ENCODE results near the gene PIAS3.
"Not testable (repeated sequence)": the region's sequence is repeated elsewhere in the genome, so short reads cannot be mapped to it uniquely, and the experiment has no call there.

PIAS3 gene

DNA sequence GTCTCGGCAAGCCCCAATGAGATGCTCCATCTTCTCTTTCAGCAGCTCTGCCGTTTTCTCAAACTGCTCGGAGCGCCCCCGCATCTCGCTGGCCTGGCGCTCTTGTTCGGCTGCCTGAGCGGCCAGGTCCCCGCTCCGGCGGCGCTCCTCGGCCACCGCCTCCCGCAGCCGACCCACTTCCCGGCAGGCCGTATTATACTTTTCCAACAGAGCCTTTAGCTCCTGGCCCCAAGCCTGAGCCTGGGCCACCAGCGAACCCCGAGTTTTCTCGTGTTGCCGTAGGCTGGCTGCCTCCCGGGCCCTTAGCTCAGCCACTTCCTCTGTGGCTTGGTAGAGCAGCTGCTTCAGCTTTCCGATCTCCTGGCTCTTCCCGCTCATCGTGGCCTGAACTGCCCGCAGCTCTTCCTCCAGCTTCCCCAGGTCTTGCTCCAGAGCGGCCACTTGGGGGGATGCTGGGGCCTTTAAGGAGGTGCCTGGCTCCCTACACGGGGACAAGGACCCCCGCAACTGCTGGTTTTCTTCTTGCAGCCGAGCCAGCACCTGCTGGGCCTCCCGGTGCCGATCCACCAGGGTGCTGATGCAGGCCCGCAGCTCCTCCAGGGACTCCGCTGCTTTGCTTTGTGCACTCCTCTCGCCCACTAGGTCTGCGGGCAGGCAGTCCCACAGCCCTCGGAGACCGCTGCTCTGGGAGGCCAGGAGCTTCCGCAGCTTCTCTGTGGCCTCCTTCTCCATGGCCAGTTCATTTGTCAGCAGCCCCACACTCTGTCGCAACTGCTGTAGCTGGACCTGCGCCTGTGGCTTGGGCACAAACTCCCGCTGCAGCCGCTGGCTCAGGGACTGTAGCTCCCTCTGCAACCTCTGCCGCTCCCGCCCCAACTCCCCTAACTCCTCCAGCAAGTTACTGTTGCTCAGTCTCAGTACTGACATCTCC is 13.4 kb upstream of the PIAS3 start:
- no peak for DNase-seq

DNA sequence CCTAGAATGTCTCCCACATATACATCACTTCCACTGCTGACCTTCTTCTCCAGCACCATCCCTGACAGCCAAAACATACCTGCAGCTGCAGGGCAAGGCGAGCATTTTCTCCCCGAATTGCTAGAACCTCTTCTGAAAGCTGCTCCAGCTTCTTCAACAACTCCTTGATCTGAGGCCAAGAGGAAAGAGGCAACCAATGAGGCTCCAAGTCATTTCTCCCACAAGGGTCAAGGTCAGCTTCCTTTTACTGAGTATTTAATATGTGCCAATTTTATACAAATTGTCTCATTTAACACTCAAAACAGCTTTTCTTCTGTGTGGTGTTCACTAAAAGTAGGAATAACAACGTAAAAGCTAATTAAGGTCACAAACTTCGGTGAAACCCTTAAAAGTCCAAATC is 9.4 kb upstream of the PIAS3 start:
- no peak for DNase-seq

DNA sequence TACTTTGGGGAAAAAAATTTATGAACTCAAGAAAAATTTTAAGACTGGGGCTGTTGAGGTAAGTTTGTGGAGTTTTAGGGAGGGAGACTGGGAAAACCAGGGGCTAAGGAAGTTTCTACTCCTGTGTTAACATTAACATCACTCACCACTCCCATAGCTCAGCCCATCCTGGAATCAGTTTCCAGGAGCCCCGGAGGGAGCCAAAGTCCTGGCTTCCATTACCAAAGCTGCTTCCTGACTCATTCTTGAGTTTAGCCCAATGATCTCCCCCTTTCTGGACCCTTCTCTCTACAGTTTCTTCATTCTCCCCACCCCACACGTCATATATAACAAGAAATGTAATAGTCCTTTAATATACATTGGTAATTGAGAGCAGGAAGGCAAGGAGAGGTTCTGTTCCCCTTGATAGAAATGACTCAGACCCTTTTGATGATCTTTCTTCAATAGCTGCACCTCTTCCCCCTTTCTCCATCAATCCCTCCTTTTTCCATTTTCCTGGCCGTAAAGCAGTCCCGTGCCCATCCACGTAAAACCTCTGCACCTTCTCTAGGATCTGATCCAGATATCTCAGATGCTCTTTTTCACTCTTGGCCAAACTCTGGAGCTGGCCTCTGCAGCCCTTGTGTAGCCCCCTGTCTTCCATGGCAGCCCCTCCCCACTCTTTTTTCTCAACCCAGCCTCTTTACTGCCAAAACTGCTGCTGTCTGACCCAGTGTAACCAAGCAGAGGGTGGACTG is 4.6 kb upstream of the PIAS3 start:
- no peak for DNase-seq

DNA sequence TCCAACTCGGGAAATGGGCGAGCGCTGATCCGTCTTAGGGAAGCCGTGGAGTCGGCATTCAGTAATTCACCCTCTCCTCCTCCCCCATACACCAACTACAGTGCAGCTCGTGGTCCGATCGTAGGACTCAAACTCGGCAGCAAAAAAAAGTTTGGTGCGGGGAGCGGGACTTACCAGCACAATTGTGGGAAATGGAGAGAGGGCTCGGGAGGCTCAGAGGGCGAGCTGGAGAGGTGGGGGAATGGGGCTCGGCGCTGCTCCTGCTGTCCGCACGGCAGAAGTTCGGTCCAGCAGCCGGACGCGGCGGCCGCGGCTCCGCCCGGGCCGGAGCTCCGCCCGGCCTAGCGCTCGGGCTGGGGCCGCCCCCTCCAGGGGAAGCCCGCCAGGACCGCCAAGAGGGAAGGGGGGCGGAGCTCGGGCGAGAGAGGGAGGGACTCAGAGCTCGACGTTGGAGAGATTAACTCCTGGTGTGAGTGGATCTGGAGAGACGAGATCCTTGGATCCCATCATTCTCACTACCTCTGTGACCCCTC is 676 bp upstream of the PIAS3 start:
- DNase-seq: peak; percentile 43

DNA sequence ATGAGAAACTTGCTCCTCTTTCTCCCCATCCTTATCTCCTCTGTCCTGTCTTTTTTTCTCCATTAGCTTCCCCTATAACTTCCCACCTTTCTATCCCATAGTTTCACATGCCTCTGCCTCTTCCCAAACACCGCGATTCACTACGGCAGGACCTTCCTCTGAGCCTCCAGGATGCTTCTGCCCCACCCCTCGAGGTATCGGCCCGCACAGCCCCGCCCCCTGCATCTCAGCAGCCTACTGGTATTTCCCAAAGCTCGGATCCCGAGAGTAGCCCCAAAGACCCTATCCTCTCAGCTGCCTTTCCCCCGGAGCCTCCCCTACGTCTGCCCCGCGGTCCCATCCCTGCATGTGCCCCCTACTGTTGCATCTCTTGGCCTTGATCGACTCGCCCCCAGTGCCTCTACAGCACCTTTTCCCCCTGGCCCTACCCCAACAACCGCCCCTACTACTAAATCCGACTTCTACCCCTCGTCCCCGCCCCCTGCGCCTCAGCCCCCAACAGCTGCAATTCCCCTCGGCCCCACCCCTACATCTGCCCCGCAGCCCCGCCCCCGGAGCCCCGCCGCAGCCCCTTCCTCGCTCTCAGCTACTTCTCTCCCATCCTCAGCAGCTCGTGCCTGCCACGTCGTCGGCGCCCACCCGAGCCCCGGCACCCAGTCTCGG is 512 bp downstream of the PIAS3 start:
- no peak for DNase-seq

DNA sequence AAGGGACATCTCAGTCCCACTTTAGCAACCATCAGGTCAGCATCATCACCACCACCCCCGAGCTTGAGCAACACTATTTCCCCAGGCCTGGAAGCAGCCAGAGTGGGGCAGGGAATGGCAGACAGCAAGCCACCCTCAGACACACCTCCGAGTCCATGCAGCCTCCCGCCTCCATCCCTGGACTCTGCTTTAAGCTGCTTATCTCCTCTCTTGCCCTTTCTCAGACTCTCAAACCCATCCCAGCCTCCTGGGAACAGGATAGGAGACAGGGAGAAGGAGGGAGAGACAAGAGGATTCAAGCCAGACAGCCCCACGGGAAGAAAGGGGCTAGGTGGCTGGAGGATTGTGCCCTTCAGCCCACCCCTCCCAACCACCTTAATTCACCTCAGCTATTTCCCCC is 1.7 kb downstream of the PIAS3 start:
- no peak for DNase-seq

DNA sequence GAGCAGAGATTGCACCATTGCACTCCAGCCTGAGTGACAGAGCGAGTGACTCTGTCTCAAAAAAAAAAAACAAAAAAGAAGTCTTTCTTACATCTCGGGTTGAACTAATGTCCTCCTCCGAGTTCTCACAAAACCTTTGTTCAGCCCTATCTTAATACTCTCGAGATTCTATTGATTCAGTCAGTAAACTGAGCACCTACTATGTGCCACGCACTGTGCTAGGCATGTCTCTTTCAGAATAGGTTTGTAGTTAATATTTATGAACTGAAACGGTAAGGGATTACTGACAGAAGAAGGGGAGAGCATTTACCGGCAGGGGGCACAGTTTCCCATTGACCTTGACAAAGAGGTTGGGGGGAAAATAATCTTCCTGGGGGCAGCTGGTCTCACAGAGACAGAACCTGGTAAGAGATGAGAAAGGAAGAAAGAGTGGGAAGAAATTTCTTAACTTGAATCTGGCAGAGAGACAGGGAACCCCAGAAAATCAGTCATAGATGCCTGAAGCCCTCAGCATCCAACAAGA is 3.4 kb downstream of the PIAS3 start:
- no peak for DNase-seq

DNA sequence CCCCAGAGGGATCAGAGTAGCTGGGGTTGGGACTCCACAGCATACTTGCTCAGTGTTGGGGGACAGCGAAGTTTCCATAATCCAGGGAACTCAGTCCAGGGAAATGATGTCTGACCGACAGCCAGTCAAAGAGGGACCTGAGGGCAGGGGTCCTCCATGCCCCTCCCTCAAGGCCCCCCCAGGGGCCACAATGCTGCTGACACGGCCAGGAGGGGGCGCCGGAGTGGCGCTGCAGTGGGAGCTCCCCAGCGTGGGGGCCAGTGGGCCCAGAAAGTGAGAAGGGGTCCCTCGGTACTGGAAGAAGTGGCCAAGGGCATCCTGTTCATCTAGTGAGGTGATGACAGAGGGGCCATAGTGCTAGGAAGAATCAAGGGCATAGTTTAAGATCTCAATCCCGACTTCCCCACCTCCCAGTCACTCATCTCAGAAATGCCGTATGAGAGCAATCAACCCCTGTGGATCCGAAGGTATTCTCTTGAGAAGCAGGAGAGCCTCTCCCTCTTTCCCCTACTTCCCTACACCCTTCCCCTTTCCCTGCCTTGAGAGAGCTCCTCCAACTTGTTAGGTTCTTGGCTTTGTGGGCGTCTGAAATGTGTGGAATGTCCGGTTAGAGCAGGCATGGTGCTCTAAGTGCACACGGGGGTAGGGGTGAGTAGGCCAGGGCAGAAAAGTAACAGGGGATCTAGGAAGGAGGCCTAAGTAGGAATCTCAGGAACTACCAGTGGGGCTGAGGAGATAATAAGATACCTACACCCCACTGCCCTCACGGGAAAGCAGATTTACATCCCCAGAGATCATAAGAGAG is 9.3 kb downstream of the PIAS3 start:
- no peak for DNase-seq

DNA sequence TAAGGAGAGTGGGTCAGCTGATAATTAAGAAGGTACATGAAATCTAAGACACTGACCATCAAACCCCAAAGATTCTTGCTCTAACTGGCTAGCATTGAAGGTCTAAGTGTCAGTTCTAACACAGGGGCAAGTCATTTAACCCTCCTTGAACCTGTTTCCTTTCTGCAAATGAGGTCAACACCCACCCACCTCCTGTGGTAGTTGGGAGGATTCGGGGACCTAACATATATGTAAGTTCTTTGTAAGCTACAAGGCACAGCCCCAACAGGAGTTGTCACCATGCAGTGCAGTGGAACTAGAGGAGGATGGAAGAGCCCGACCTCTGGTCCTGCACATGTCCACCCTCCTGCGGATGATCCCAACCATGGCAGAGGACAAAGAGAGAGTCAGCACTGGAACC is 11.1 kb downstream of the PIAS3 start:
- DNase-seq: no peak

DNA sequence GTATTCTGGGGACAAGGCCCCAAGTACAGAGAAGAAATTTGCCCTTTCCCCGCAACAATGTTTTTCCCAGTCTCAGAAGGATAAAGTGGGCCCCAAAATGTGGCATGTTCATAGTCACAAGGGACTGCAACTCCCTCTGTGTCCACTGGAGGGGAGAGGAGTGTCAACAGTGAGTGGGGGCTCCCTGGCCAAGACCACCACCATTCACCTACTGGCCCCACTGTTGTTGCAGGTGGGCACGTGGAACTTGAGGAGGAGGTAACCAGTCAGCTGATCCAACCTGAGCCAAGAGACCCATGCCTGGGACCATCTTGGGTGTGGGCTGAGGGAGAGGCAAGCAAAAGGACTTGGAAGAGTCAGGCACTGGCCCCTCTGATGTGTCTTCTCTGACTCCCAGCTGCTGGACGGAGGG is 12.7 kb downstream of the PIAS3 start:
- peak; percentile 30 for DNase-seq

DNA sequence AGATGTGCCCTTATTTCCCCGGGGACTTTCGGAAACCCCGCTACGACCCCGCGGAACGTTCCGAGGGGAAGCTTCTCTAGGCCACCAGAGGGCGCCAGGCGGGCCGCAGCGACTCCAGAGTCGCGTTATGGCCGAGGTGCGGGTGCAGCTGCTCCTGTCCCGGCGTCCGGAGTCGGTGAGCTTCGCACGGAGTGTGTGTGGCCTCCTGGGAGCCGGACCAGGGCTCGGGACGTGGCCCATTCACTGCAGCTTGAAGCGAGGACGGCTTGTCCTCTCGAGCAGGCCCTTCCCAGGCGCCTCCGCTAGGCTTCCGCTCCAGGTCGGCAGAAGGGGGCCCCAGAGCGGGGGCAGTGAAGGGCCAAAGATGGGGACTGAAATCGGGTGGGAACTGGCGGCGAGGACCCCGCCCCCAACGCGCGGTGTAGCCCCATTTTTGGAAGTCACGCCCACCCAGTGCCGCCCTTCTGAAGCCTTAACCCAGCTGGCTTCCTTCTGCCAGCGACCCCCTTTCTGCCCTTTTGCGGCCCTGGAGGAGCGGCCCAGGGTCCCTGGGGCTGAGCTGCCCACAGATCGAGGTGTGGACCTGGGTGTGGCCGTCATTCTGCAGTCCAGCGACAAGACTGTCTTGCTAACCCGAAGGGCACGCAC is 13.2 kb downstream of the PIAS3 start, which contains the start of gene NUDT17:
TSS of gene NUDT17 (plus strand) at position 117 of the 648 bp plus-strand sequence. CDS start at position 128, 11 bp downstream.
- peak; percentile 81 for DNase-seq

DNA sequence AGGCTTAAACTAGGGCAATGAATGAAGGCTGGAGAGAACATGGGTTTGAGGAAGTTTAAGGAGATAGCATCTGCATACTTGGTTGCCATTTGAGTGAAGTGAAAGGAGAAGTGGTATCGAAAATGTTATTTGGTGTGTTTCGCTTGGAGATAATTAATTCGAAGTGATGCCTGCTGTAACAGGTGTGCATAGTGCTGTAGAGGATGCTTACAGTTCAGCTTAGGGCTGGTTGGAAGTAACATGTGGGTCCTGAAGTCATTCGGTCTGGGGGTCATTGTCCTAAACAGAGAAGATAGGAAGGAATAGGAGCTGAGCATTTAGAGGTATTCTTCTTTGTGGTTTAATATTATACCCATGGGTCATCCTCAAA is 13.8 kb downstream of the PIAS3 start:
- DNase-seq: no peak

DNA sequence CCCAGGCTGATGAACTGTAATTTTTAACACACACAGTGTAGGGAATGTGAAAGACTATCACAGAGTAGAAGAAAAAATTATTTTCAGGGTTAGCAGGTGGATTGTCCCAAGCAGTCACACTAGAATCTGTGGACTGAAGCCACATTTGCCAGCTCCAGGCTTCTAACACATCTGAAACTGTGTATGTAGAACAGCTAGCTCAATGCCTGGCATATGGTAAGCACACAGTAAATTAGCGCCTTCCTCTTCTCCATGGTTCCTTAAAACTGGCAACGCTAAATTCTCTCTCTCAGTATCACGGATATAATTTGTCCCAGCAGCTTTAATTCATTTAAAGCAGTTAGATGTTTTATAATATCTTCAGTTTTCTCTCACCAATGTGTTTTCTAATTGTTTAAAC is 15.8 kb downstream of the PIAS3 start:
- DNase-seq: no peak

DNA sequence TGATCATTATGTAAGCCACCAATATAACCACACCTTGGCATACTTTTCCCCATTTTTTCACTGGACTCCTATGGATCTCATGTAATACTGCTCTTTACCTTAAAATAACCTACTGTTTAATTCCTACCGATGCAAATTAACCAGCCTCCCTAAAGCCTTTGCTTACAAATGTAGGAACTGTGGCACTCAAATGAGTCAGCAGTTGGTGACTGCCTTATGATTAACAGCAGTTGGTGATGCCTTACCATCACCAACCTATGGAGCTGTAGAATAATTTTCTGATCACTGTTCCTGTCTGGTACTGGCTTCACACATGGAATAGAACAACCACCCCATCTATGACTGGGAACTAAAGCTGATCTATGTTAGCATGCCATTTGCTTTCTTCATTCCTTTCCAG is 21.2 kb downstream of the PIAS3 start:
- no peak for DNase-seq

DNA sequence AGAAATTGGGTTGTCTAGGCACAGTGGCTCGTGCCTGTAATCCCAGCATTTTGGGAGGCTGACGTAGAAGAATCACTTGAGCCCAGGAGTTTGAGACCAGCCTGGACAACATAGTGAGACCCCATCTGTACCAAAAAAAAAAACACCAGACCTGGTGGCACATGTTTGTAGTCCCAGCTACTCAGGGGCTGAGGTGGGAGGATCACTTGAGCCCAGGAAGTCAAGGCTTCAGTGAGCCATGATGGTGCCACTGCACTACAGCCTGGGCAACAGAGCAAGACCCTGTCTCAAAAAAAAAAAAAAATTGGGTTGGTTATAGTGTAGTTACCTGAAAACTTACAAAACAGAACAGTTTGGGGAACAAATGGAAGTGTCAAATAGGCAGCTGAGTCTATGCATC is 28.1 kb downstream of the PIAS3 start:
- DNase-seq: not testable (repeated sequence)

DNA sequence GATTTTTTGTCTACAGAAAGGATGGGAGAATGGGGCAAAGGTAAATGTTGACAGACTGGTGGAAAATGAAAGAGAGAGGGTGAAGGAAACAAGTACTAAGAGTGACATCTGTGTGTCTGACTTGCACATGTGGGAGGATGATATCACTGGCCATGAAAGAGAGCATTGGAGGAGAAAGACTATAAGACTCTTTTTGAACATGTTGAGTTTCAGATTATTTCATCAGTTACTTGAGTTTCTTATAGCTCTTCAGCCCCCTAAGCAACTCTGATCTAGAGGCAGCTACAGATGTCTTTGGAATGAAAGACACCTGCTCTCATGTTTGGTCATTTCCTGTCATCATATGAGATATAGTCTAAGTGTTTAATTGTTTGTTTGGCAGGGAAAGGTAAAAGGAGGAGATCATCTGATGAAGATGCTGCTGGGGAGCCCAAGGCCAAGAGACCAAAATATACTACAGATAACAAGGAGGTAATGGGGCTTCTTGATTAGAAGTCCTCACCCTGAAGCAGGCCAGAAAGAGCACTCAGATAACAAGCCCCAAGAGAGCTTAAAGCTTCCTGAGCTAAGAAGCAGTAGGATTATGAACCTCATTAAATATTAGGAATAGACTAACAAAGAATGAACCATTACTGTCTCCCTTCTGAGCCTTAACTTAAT is 30.4 kb downstream of the PIAS3 start:
- DNase-seq: no peak

DNA sequence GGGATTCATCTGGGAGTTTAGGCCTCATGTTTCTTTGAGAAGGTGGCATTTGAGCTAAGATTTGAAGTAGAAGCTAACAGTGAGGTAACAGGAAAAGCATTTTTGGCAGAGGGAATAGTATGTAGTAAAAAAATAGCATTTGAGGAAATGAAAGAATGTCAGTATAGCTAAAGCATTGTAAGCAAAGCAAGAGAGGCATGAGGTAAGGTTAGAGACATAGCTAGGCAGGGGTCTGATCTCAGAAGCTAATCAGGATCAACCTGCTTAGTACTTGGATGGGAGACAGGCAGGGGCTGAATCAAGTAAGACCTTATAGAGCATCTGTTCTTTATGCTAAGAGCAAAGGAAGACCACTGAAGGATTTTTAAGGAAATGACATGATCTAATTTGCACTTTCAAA is 30.9 kb downstream of the PIAS3 start:
- DNase-seq: no peak

DNA sequence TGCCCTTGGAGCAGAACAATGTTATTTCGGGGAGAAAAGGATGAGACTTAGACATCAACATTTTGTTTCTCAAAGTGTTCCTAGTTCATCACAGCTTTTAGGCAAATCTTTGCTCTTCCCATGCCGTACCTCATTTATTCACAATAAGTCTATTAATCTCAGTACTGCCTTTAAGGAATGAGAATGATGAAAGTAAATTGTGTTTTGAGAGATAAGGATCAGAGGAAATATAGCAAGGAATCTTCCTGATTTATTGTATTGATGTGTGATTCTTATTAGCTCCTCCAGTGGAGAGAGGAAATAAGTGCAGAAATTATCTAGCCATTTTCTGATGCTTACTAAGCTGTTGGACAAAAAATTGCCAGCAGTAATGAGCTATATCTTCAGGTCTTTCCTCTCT is 32.9 kb downstream of the PIAS3 start:
- no peak for DNase-seq

DNA sequence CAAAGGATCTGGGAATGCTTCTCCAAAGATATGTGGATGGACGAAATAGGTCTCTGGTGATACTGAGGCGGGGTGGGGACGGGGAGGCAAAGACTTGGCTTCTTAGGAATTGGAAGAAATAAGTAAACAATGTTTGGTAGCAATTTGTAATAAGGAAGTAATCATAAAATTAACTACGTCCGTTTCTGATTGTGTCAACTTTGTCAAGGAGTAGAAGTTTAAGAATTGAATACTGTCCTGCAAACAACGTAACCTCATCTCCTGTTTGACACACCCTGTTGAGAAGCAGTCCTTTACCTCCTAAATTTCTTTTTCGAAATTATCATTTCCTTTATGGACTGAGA is 34.4 kb downstream of the PIAS3 start:
- DNase-seq: no peak

DNA sequence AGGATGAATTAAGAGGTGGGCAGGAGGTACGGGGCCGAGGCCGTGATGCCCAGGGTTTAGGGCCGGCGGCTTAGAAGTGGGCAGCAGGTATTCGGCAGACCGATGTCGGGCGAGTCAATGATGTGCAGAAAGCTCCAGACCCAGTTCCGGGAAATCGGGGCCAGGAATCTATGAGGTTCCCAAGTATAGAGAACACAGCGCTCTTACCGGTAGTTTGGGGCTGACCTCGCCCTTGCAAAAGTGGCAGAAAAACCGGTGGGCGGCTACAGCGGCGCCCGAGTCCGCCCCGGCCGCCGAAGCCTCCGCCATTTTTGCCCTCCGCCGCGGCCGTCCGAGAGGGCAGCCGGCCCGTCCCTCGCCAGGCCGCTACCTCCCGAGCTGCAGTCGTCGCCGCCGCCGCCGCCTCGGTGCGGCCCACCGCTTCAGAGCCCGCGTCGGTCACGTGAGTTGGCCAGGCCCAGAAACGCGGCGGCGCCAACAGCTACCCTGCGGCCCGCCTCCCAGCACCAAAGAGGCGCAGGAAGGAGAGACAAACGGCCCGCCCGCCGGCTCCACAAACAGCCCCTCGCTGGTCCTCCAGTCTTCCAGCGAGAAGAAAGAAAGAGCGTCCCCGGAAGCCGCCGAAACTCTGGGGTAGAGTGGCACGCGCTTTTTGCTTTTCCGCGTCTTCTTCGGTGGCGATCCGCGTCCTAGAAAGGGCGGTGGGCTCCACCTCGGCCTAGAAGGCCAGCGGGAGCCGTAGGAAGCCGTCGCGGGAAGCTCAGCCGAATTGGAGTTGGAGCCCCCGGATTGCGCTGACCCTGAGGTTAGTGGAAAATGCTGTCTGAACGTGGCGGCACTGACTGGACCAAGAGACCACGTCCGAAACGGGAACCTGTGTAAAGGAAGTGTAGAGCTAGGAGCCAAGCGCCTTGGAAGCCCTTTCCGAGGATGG is 35.0 kb downstream of the PIAS3 start, which contains the start of the genes POLR3C and RNF115:
TSS of gene POLR3C (plus strand) at position 636 of the 934 bp plus-strand sequence. CDS start 1,577 bp downstream, outside the sequence.
TSS of gene RNF115 (minus strand) at position 531 of the 934 bp plus-strand sequence. CDS start at position 309, 222 bp downstream.
- peak; percentile 83 for DNase-seq

Measured in NCI-H1092 (cell line).